Measurements from ENCODE around the gene MME.

GRCh38 chr3:155037508-155038202 lies 42.5 kb upstream of the MME start:
- TF ChIP-seq CTCF (conservative IDR thresholded peaks at IDR 0.05; ENCODE audit: low read length) (no peak), EZH2phosphoT487 (IDR thresholded peaks at IDR 0.05; ENCODE audit: borderline replicate concordance, low read depth, low read length) (no peak)
